Erythroblast (primary cell): Measurements from ENCODE around the gene NUDT12.

ENCODE experiments used
- DNase-seq, 2 experiments: peaks; one replicate each; lab custom pipeline; 2025; lab: John Stamatoyannopoulos, UW
- GATA1 ChIP-seq: IDR thresholded peaks from 2 replicates; pipeline ENCODE4 v1.6.1; 2011; ENCODE audit warnings: low read depth, mild to moderate bottlenecking, control low read depth, low read length, moderate library complexity
- POLR2A ChIP-seq: IDR thresholded peaks from 2 replicates; pipeline ENCODE4 v1.6.1; 2011; ENCODE audit warnings: mild to moderate bottlenecking, low read length

Gene NUDT12

DNA sequence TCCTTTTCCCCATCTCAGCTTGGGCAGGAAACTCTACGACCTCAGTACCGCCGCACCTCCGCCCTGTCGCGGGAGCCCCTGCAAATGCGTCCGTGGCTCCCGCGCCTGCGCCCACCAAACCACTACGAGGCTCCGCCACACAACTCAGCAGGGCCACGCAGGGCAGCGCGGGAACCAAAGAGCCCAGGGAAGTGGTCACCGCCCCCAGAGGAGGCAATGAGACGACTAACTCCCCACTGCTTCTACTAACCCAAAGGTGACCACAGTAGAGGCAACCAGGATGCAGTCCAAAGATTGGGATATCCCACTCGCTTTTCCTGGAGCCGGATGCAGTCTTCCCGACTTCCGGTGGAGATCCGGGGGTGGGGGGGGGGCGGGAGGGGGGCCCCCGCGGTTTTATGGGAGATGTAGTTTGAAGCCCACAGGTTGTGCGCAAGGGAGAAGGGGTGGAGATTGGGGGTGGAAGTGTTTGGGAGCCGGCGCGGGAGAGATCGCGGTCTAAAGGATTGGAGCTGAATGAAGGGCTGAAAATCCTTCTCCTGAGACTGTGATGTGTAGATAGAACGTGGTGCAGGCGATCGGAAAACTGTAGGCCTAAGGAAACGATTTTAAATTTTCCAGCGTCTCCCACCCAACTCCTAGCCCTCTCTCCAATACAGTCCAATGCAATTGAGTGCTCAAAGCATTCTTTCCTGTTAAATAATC lies at the start of gene NUDT12:
Gene NUDT12, minus strand, starts transcription at position 337 of the 705 bp plus-strand sequence. CDS start 2,541 bp downstream, outside the sequence.
- peak; percentile 75 to 80 for DNase-seq
- TF ChIP-seq POLR2A = peak; percentile 43
- TF ChIP-seq GATA1 = no peak

DNA sequence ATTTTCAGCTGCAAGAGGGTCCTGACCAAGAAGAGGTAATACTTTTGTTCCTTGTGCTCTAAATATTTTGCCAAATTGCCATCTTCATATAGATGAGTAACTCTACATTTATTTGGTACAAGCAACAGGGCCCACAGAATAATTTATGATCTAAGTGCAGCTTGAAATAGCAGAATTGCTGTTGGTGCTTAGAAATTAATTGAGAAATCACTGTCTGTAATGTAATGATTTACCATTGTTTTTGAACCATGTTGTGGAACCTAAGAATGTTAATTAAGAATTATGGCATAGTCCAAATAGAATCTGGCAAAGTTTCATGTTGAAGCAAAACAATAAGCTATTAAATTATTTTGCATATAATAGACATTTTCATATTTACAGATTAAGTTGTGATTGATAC lies 44.8 kb upstream of the NUDT12 start:
- no peak for TF ChIP-seq GATA1

DNA sequence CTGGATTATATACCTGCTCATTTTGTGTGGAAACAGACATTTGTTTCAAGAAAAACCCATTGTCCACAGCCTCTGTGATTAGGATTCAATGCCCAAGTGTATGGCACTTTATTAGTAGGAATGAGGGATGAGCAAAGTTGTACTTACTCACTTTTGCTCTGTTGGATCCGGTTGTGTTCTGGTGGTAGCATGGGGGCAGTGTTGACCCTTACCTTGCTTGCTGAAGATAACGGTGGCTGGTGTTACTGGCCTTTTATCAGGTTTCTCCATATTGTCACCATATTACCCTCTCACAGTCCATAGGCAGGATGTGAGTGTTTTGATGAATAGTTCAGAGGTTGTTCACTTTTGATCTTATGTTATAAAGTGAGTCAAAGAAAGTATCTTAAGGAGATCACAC lies 42.7 kb upstream of the NUDT12 start:
- DNase-seq = no peak
- no peak for TF ChIP-seq GATA1
- no peak for TF ChIP-seq POLR2A

More for the DNA sequence above, 44.8 kb upstream of the NUDT12 start:
- no peak for DNase-seq

DNA sequence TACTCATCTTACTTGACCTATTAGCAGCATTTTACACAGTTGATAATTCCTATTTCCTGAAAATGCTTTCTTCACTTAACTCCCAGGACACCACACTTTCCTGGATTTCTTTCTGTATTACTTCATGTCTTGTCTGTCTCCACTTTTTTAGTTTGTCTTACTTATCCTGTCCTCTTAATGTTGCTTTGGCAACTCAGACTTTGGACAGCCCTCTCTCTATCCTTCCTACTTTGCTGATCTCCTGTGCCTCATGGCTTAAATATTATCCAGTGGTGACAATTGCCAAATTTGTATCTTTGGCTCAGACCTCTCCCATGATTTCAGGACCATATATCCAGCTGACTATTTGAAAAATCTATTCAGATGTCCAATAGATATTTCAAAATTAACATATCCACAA lies 39.8 kb upstream of the NUDT12 start:
- no peak for DNase-seq
- no peak for TF ChIP-seq GATA1
- TF ChIP-seq POLR2A = no peak

DNA sequence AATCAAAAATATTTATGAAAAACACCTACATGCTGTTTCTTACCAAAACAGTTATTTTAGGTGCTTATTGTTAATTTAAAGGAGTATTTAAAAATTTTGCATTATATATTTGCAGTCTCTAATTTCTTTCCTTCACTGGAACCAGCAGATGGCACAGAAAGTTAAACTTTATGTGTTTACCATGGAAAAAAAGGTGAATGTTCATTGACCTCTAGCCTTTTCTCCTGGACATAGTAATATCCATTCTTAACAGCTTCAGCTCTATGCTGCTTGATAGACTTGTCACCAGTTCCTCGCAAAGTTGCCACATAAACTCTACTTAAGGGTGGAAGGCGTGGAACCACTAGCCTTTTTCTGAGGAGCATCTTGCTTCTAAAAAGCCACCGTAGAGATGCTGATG lies 38.7 kb upstream of the NUDT12 start:
- TF ChIP-seq GATA1 = no peak
- no peak for TF ChIP-seq POLR2A
- DNase-seq = no peak

DNA sequence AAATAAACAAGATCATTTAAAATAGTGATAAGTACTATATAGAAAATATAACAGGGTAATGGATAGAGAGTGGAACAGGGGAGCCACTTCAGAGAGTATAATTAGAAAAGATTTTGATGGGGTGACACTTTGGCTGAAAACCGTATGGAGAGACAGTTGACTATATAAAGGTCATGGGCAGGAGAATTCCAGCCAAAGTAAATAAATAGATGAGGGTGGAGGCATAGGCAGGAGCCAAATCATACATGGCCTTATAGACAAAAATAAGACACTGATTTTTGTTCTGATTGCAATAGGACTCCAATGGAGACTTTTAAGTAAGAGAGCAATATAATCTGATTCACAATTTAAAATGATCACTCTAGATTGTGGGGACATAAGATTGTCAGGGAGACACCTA lies 37.5 kb upstream of the NUDT12 start:
- DNase-seq = no peak
- TF ChIP-seq POLR2A (no peak), GATA1 (no peak)

DNA sequence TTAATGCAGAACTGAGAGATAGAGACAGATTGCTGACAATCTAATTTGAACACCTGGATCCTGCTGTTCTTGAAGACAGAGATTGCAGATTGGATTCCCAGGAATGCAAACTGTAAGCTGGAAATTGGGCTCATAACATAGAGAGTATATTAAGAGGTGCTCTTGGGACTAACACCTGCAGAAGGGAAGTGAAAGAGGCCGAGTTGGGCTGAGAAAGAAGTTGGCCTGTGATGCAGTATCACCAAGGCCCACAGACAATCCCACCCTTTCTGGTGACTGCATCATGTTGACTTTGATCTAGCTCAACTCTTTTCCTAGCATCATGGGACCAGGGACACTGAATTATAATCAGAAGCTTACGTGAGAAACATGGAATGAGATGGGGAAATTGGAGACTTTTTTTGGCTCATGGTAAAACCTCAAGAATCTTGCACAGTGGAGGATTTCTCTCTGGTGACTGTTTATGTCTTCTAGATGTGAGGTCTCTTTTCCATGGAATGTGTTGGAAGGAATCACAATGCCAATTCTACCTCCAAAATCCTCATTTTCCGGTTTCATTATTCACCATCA lies 36.5 kb upstream of the NUDT12 start:
- TF ChIP-seq GATA1 (no peak), POLR2A (no peak)
- DNase-seq = no peak

DNA sequence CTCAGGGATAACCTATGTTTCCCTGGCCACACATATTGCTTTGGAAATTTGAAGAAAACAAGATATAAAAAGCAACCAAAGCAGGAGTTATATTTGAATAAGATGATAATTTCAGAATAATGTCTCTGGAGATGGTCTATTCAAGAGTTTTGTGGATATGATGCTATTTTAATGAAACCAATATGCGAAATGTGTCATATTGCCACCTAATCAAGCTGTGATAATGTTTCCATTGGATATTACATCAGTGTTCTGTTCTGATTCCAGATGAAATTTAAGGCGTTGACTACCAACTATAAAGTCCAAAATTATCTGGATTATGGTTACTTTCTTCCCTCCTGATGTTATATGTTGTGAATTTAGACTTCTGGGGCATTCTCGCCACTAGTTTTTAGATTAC lies 27.6 kb upstream of the NUDT12 start:
- no peak for DNase-seq
- TF ChIP-seq POLR2A = no peak
- TF ChIP-seq GATA1 = no peak

DNA sequence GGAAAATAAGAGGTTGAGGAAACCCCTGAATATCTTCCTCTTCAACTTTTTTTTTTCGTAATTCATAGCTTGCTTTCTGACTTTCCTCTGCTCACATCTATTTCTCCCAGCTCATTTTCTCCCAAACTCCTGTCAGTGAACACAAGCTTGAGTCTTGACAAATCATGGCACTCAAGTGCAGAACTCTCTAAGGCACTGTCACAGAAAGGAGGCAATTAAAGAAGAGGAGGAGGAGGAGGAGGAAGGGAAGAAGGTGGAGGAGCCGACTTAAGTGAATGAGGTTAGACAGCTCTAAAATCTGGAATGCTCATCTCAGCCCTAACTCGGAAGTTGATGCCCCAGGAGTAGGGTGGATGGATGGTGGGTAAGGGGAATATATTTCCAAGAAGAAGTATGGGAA lies 27.2 kb upstream of the NUDT12 start:
- TF ChIP-seq POLR2A (no peak), GATA1 (no peak)
- no peak for DNase-seq

DNA sequence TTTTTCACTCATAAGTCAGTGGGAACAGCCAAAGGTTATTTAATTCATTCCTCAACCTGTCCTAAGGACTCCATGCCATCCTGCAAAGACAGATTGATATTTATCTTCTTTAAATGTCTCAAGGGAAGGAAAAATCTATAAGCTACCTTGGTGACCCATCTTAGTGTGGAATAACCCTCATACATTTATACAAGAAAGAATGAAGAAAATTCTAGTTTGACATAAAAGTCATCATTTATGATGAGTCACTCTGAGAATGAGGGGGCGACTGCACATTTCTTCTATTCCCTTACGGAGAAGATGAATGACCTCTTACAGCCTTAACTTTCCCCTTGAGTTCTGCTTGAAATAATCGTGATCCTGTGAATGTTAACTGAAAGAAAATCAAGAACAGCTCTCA lies 26.8 kb upstream of the NUDT12 start:
- TF ChIP-seq GATA1 (no peak), POLR2A (no peak)
- DNase-seq = no peak

DNA sequence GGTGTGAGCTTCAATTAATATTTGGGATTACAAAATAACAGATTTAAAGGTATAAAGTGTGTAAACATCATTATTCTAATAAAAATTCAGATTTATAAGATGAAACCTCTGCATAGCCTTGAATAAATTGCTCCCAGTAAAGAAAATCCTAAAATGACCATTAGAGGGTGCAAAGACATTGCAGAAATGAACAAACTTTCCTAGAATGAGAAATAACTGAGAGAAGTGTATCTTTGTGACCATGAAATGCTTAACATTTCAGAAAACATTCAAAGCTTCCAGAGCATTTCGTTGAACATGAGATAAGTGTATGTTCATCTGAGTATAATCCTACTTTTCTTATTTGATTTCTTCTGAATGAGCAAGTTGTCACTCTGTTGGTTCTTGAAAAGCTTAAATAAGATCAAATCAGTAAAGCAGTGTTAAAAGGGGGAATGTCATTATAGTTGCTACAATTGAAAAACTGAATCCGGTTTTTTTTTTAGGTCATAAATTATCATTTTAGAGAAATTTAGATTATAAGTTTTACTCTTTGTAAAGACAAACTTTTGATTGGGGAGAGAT lies 24.7 kb upstream of the NUDT12 start:
- peak in 1 of 2 experiments; percentile 6 for DNase-seq
- TF ChIP-seq GATA1 (no peak), POLR2A (no peak)

DNA sequence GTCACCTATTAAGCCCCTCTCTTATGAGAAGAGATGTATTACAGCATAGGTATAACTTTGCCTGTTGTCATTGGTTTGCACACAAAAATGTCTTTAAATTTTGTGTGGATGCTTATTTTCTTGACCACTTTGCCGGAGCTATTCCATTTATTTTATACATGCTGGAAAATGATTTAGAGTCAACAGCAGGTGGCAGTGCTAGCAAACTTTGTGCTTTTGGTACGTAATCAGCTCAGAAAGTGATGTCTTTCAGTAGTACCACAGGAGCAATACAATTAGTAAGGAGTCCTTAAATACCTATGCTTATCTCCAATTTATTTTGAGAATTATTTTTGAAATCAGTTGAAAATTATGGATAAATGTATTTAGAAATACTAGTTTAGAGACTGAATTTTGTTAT lies 19.8 kb upstream of the NUDT12 start:
- TF ChIP-seq GATA1 (no peak), POLR2A (no peak)
- DNase-seq = peak; percentile 33 to 59

DNA sequence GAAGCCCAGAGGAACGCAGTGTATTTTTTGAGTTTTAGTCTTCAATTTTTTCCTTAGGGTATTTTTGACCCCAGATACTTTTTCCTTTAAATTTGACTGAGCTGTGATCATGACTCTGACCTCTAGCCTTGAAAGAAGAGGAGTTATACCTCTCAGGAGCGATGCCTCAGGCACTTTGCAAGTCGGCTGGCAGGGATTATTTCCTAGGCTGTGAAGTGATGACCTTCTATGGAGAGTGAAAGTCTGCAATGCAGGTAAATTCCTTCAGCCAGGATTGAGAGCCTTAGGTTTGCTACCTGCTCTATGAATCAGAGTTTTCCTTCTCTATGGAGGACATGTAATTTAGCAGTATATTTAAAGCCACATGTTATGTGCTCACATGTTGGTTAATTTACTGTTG lies 10.8 kb upstream of the NUDT12 start:
- DNase-seq = no peak
- TF ChIP-seq POLR2A (no peak), GATA1 (no peak)

DNA sequence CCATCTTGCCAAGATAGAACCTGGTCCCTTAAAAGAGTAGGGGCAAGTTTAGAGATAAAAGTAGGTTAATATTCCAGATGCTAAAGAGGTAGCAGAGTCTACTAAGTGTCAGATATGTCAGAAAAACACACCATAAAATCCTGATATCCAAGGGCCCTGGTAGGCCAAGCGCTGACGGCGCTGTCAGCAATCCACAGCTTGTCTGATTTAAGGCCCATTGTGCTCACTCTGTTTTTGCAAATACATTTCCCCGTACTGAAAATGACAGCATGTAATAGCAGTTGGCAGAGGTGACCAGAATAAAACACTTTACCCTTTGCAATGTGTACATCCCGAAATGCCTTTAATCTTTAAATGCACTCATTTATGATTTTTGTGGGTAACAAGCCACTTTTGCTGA lies 9.9 kb upstream of the NUDT12 start:
- DNase-seq = no peak
- TF ChIP-seq POLR2A (no peak), GATA1 (no peak)

DNA sequence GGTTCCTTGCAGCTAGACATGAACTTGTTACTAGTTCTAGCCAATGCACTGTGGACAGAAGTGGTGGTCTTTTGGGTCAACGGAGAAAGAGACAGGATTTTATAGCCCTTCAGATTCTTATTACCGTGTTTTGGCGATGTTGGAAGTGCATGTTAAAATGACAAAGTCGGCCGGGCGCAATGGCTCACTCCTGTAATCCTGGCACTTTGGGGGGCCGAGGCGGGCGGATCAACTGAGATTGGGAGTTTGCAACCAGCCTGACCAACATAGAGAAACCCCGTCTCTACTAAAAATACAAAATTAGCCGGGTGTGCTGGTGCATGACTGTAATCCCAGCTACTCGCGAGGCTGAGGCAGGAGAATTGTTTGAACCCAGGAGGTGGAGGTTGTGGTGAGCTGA lies 9.1 kb upstream of the NUDT12 start:
- no peak for DNase-seq
- TF ChIP-seq GATA1 (no peak), POLR2A (no peak)
